Measurements from ENCODE around the gene ATP1A1. TPM values are rescaled to one million over a fixed set of nuclear protein-coding genes. Genes with fewer than 3 reads are reported as not detected.
A peak's percentile ranks its signal among the peaks of the same experiment; 100 is the strongest.

ATP1A1 gene
- total RNA-seq, 3 donors from 2014 or later (not counting 1 experiment from before 2014, with no cell fraction given) = 134 to 144 (median 140) TPM

DNA sequence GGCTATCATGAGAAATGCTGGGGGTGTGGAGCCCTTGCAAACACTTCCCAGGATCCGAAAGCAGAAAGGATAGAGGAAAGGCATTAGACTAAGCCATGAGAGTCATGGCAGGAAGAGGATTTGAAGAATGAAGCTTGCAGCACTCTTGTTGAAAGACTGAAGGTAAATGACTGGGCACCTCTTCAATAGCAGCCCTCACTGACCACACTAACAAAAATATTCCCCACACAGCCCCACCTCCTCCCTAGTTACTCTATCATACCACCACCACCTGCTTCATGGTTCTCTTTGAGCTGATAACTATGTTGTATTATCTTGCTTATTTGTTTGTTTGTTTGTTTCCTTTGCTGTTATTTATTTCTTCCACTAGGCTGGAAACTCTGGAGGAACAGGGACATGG is 13.2 kb upstream of the ATP1A1 start:
- H3K27me3 ChIP-seq (ENCODE audit: control insufficient read depth, insufficient read depth, low read length) = no peaks in the 10 kb centered on the region
- H3K36me3 ChIP-seq (ENCODE audit: control insufficient read depth, insufficient read depth, low read length) = no peaks in the 10 kb centered on the region
- H3K27ac Mint-ChIP-seq = no peak overlapping the region
- no peak overlapping the region for H3K4me3 Mint-ChIP-seq
- intact Hi-C loops (cut with micrococcal nuclease) = loop anchor here (2.0 kb wide), 1 partner anchor 125 kb away; no protein-coding TSS in a partner anchor
- H3K27ac ChIP-seq (ENCODE audit: low read length) = no peak overlapping the region
- H3K4me1 ChIP-seq (ENCODE audit: control insufficient read depth, insufficient read depth, low read length) = no peaks in the 10 kb centered on the region
- H3K36me3 Mint-ChIP-seq = no peaks in the 10 kb centered on the region
- H3K27me3 Mint-ChIP-seq (ENCODE audit: low read depth in 2 of 2) = peaks cover 0 to 12% of the 10 kb centered on the region in 2 donors
- no peak overlapping the region for H3K4me3 ChIP-seq (ENCODE audit: low read length)
- H3K4me1 Mint-ChIP-seq = no peaks in the 10 kb centered on the region
- ATAC-seq (no peak), DNase-seq (no peak)
- H3K9me3 Mint-ChIP-seq = no peaks in the 10 kb centered on the region
- TF ChIP-seq, protein P1, sequence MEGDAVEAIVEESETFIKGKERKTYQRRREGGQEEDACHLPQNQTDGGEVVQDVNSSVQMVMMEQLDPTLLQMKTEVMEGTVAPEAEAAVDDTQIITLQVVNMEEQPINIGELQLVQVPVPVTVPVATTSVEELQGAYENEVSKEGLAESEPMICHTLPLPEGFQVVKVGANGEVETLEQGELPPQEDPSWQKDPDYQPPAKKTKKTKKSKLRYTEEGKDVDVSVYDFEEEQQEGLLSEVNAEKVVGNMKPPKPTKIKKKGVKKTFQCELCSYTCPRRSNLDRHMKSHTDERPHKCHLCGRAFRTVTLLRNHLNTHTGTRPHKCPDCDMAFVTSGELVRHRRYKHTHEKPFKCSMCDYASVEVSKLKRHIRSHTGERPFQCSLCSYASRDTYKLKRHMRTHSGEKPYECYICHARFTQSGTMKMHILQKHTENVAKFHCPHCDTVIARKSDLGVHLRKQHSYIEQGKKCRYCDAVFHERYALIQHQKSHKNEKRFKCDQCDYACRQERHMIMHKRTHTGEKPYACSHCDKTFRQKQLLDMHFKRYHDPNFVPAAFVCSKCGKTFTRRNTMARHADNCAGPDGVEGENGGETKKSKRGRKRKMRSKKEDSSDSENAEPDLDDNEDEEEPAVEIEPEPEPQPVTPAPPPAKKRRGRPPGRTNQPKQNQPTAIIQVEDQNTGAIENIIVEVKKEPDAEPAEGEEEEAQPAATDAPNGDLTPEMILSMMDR (IDR thresholded peaks at IDR 0.05) = no peak
- 100% methylated on average over 1 of the region's 1 CpG for WGBS (ENCODE audit: insufficient coverage)
- no peaks in the 10 kb centered on the region for H3K9me3 ChIP-seq (ENCODE audit: control insufficient read depth, insufficient read depth, low read length)

DNA sequence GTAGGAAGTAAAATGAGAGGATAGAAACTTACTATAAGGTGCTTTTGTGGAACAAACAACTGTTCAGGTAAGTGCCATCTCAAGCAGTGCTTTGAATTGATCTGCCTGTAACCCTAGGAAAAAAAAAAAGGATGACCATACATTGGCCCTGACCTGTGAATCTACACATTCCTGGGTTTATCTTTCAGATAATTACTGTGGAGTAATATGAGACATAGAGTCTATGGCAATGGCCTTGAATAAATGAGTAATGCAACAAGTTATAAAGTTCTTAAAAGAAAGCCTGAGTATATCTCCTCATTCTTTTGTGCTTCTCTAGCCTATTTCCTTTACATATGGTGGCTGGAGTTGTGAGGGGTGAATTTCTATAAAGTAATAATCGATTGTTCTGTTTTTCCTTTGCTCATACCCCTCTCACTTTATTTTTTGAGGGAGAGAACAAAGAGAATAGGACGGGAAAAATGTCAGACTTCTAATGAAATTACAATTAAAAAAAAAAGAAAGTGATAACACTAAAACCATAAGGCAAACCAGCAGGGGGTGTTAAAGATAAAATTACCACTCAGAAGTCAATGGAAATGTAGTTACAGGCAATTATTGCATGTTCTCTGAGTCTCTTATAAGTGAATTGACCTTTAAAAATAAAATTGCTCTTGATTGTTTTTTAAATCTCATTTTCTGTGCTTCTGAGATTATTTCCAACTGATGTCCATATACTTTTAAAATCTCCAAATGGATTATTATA is 12.4 kb upstream of the ATP1A1 start:
- no peak overlapping the region for H3K4me3 ChIP-seq (ENCODE audit: low read length)
- H3K36me3 Mint-ChIP-seq = no peaks in the 10 kb centered on the region
- no peaks in the 10 kb centered on the region for H3K9me3 Mint-ChIP-seq
- no peak for ATAC-seq
- no peaks in the 10 kb centered on the region for H3K4me1 ChIP-seq (ENCODE audit: control insufficient read depth, insufficient read depth, low read length)
- no peaks in the 10 kb centered on the region for H3K4me1 Mint-ChIP-seq
- WGBS (ENCODE audit: insufficient coverage) = no CpG with 5 or more reads among the region's 2 CpGs
- TF ChIP-seq, protein P1 (IDR thresholded peaks at IDR 0.05) = peak; percentile 26
- peak in 1 of 2 donors; percentile 62 for DNase-seq
- no peaks in the 10 kb centered on the region for H3K27me3 ChIP-seq (ENCODE audit: control insufficient read depth, insufficient read depth, low read length)
- intact Hi-C loops (cut with micrococcal nuclease) = loop anchor here (2.0 kb wide), 1 partner anchor 124 kb away; no protein-coding TSS in a partner anchor
- H3K36me3 ChIP-seq (ENCODE audit: control insufficient read depth, insufficient read depth, low read length) = no peaks in the 10 kb centered on the region
- H3K9me3 ChIP-seq (ENCODE audit: control insufficient read depth, insufficient read depth, low read length) = no peaks in the 10 kb centered on the region
- no peak overlapping the region for H3K27ac ChIP-seq (ENCODE audit: low read length)
- no peak overlapping the region for H3K27ac Mint-ChIP-seq
- H3K27me3 Mint-ChIP-seq (ENCODE audit: low read depth in 2 of 2) = peaks cover 0 to 9% of the 10 kb centered on the region in 2 donors
- no peak overlapping the region for H3K4me3 Mint-ChIP-seq

DNA sequence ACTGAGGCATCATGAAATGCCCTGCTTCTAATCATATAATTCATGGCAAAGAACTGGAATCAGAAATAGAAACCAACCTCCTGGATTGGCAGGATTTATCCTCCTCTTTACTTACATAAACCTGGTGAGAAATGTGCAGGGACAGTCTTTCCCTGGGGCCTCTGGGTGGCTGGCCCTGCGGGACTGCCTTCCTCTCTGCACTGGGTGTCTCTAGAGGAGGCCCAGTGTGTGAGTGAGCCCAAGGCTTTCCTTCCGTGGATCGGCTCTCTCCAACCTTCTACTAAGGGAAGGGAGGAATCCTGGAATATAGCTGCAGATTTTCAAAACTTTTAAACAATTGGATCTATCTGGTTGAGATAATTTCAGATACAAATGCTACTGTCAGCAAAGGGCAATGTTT is 11.4 kb upstream of the ATP1A1 start:
- H3K4me3 ChIP-seq (ENCODE audit: low read length) = no peak overlapping the region
- no peaks in the 10 kb centered on the region for H3K4me1 ChIP-seq (ENCODE audit: control insufficient read depth, insufficient read depth, low read length)
- Mint-ChIP-seq H3K4me1 (no peaks in the 10 kb centered on the region), H3K9me3 (no peaks in the 10 kb centered on the region), H3K36me3 (no peaks in the 10 kb centered on the region), H3K4me3 (no peak overlapping the region), H3K27ac (no peak overlapping the region), H3K27me3 (ENCODE audit: low read depth in 2 of 2) (peaks cover 0 to 9% of the 10 kb centered on the region in 2 donors)
- TF ChIP-seq, protein P1 (IDR thresholded peaks at IDR 0.05) = no peak
- intact Hi-C loops (cut with micrococcal nuclease) = loop anchor here (2.0 kb wide), 1 partner anchor 123 kb away; no protein-coding TSS in a partner anchor
- DNase-seq (no peak), ATAC-seq (no peak)
- H3K36me3 ChIP-seq (ENCODE audit: control insufficient read depth, insufficient read depth, low read length) = no peaks in the 10 kb centered on the region
- no peaks in the 10 kb centered on the region for H3K27me3 ChIP-seq (ENCODE audit: control insufficient read depth, insufficient read depth, low read length)
- no peaks in the 10 kb centered on the region for H3K9me3 ChIP-seq (ENCODE audit: control insufficient read depth, insufficient read depth, low read length)
- WGBS (ENCODE audit: insufficient coverage) = 89% methylated on average over 1 of the region's 3 CpGs
- H3K27ac ChIP-seq (ENCODE audit: low read length) = no peak overlapping the region

Data from natural killer cell (primary cell).